ENCODE results near the gene SCFD2. TPM values are rescaled to one million over a fixed set of nuclear protein-coding genes. Genes with fewer than 3 reads are reported as not detected.

Gene SCFD2
- total RNA-seq, 1 experiment from 2014 or later: 8.1 TPM

DNA sequence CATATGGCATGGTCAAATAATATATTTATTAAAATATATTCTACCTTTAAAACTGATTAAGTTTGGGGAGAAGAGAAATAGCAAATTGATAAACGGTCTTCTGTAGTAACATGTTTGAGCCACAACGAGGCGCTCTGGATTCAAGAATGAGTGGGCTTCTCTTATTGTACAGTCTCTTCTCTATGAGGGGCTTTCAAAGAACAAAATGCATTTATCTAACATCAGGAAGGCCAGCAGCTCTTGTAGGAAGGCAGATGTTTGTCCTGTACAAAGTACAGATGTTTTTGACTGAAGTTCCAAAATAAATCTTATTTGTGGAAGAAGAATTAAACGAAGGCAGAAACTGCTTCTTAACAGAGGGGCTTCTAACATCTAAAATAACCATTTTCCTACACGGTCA is 350.2 kb downstream of the SCFD2 start:
- Histone ChIP-seq H3F3A (ENCODE audit: insufficient read depth, low read depth) (no peaks in the 10 kb centered on the region), H3K4me1 (replicated peaks; ENCODE audit: insufficient read depth) (no peaks in the 10 kb centered on the region; the same call in 1 of the 2 replicates), H3K27ac (no peak overlapping the region), H3K36me3 (ENCODE audit: low read depth) (no peaks in the 10 kb centered on the region), H3K79me2 (ENCODE audit: low read depth) (no peaks in the 10 kb centered on the region), H4K20me1 (ENCODE audit: insufficient read depth) (no peaks in the 10 kb centered on the region), H3K27me3 (ENCODE audit: insufficient read depth, low read depth) (no peaks in the 10 kb centered on the region), H3K4me2 (no peak overlapping the region), H3K9me2 (ENCODE audit: insufficient read depth) (no peaks in the 10 kb centered on the region), H3K4me3 (no peak overlapping the region), H2AFZ (no peak overlapping the region), H3K9me3 (ENCODE audit: insufficient read depth, low read depth) (no peaks in the 10 kb centered on the region)
- CTCF ChIA-PET: no interaction called here
- BruUV-seq (replicated peaks): no TSS peak
- DNase-seq: no peak
- intact Hi-C loops (cut with micrococcal nuclease; ENCODE audit: unreplicated experiment): loop anchor here (10.0 kb wide), 2 partner anchors 889 to 1219 kb away; no protein-coding TSS in a partner anchor
- POLR2A ChIA-PET (ENCODE audit: unreplicated experiment): no interaction called here
- TF ChIP-seq, protein P1, sequence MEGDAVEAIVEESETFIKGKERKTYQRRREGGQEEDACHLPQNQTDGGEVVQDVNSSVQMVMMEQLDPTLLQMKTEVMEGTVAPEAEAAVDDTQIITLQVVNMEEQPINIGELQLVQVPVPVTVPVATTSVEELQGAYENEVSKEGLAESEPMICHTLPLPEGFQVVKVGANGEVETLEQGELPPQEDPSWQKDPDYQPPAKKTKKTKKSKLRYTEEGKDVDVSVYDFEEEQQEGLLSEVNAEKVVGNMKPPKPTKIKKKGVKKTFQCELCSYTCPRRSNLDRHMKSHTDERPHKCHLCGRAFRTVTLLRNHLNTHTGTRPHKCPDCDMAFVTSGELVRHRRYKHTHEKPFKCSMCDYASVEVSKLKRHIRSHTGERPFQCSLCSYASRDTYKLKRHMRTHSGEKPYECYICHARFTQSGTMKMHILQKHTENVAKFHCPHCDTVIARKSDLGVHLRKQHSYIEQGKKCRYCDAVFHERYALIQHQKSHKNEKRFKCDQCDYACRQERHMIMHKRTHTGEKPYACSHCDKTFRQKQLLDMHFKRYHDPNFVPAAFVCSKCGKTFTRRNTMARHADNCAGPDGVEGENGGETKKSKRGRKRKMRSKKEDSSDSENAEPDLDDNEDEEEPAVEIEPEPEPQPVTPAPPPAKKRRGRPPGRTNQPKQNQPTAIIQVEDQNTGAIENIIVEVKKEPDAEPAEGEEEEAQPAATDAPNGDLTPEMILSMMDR (conservative IDR thresholded peaks at IDR 0.05): peak; percentile 60
- TF ChIP-seq EZH2 (IDR thresholded peaks at IDR 0.05; ENCODE audit: low read depth): no peak

DNA sequence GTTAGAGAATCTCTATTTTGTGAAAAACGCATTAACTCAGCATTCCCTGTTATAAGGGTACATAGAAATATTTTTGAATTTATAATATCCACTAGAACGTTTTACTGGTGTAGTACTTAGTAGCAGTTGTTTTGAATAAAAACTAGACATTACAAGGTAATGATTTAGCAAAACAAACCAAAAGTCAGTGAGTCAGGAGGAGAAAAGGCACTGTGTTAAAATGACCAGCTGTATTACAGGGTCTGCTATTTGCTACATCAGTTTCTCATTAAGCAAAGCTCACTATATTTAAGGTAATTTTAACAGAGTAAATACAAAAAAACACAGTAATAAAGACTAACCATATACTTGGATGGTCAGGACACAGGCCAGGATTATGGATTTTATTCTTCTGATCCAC is 351.0 kb downstream of the SCFD2 start:
- H3K79me2 ChIP-seq (ENCODE audit: low read depth): no peaks in the 10 kb centered on the region
- no peak overlapping the region for H2AFZ ChIP-seq
- H3K9me2 ChIP-seq (ENCODE audit: insufficient read depth): no peaks in the 10 kb centered on the region
- CTCF ChIA-PET: no interaction called here
- POLR2A ChIA-PET (ENCODE audit: unreplicated experiment): no interaction called here
- H3K4me1 ChIP-seq (replicated peaks; ENCODE audit: insufficient read depth): no peaks in the 10 kb centered on the region; the same call in 1 of the 2 replicates
- no peaks in the 10 kb centered on the region for H4K20me1 ChIP-seq (ENCODE audit: insufficient read depth)
- no TSS peak for BruUV-seq (replicated peaks)
- intact Hi-C loops (cut with micrococcal nuclease; ENCODE audit: unreplicated experiment): loop anchor here (10.0 kb wide), 2 partner anchors 890 to 1220 kb away; no protein-coding TSS in a partner anchor
- no peaks in the 10 kb centered on the region for H3K27me3 ChIP-seq (ENCODE audit: insufficient read depth, low read depth)
- DNase-seq: no peak
- no peak overlapping the region for H3K4me3 ChIP-seq
- no peak overlapping the region for H3K4me2 ChIP-seq
- H3F3A ChIP-seq (ENCODE audit: insufficient read depth, low read depth): no peaks in the 10 kb centered on the region
- no peaks in the 10 kb centered on the region for H3K36me3 ChIP-seq (ENCODE audit: low read depth)
- H3K9me3 ChIP-seq (ENCODE audit: insufficient read depth, low read depth): no peaks in the 10 kb centered on the region
- no peak overlapping the region for H3K27ac ChIP-seq
- TF ChIP-seq, protein P1 (conservative IDR thresholded peaks at IDR 0.05): no peak
- TF ChIP-seq EZH2 (IDR thresholded peaks at IDR 0.05; ENCODE audit: low read depth): no peak

GRCh38 chr4:53013873-53014775 is 351.7 kb downstream of the SCFD2 start:
- intact Hi-C loops (cut with micrococcal nuclease; ENCODE audit: unreplicated experiment): loop anchor here (10.0 kb wide), 2 partner anchors 891 to 1221 kb away; no protein-coding TSS in a partner anchor
- ChIA-PET CTCF (no interaction called here), POLR2A (ENCODE audit: unreplicated experiment) (no interaction called here)
- BruUV-seq (replicated peaks): no TSS peak
- no peaks in the 10 kb centered on the region for H3F3A ChIP-seq (ENCODE audit: insufficient read depth, low read depth)
- H3K36me3 ChIP-seq (ENCODE audit: low read depth): no peaks in the 10 kb centered on the region
- H4K20me1 ChIP-seq (ENCODE audit: insufficient read depth): no peaks in the 10 kb centered on the region
- no peak overlapping the region for H3K27ac ChIP-seq
- no peaks in the 10 kb centered on the region for H3K79me2 ChIP-seq (ENCODE audit: low read depth)
- no peak overlapping the region for H3K4me3 ChIP-seq
- no peaks in the 10 kb centered on the region for H3K27me3 ChIP-seq (ENCODE audit: insufficient read depth, low read depth)
- TF ChIP-seq, protein P1 (conservative IDR thresholded peaks at IDR 0.05): no peak
- no peak for TF ChIP-seq EZH2 (IDR thresholded peaks at IDR 0.05; ENCODE audit: low read depth)
- no peak for DNase-seq
- H3K4me2 ChIP-seq: no peak overlapping the region
- H2AFZ ChIP-seq: no peak overlapping the region
- no peaks in the 10 kb centered on the region for H3K4me1 ChIP-seq (replicated peaks; ENCODE audit: insufficient read depth)
- H3K9me3 ChIP-seq (ENCODE audit: insufficient read depth, low read depth): no peaks in the 10 kb centered on the region
- H3K9me2 ChIP-seq (ENCODE audit: insufficient read depth): no peaks in the 10 kb centered on the region

All from PC-9 (cell line).